HepG2 (cell line): ENCODE measurements around the gene EPB41L4A. TPM values are rescaled to one million over a fixed set of nuclear protein-coding genes. Genes with fewer than 3 reads are reported as not detected.

Experiments
- ATAC-seq: fragments of 200-7000 bp; cut with Tn5 transposase; 3 replicates; pipeline ENCODE4 v1.9.1; 2020; ENCODE audit warnings: mild to moderate bottlenecking, moderate library complexity
- BruUV-seq: library from RNA; stranded (reverse); fragments of 400-500 nt; replicated peaks from 2 replicates; lab custom pipeline; 2021; lab: Mats Ljungman, UMichigan
- CTCF ChIA-PET: fragments of 300-600 bp; formaldehyde crosslinking; extraction: SDS; loops from one replicate; lab custom pipeline; 2021; ENCODE audit warnings: low total read pairs, inconsistent platforms, low intra/inter-chr PET ratio; lab: Yijun Ruan, JAX
- POLR2A ChIA-PET: fragments of 350-600 bp; sonication (Branson Sonifier 250); formaldehyde crosslinking; loops from one replicate; lab custom pipeline; 2020; ENCODE audit warnings: antibody characterized with exemption, inconsistent platforms; lab: Yijun Ruan, JAX
- DNase-seq: peaks from one replicate; pipeline ENCODE4 v3.0.0-alpha.2; 2015; ENCODE audit warnings: low spot score
- FAIRE-seq: peaks from 3 replicates; lab custom pipeline; 2011; peaks lifted over from hg19 to GRCh38; lab: Jason Lieb, UNC
- H2AFZ ChIP-seq: one replicate; pipeline ENCODE4 v1.6.1; 2011; ENCODE audit warnings: low read length, inconsistent platforms
- H3K27ac ChIP-seq: fragments of 300-600 bp; 3 replicates; pipeline ENCODE4 v1.8.0; 2011; ENCODE audit warnings: mixed run types, mild to moderate bottlenecking, mixed read lengths, low read length, inconsistent platforms; ENCODE audit not compliant: insufficient read depth; ENCODE audit errors: extremely low read length
- H3K27me3 ChIP-seq, 2 experiments: fragments of 200-600 bp in 1 of 2; 2 replicates in 1 of 2; 3 replicates in 1 of 2; pipeline versions ENCODE4 v1.6.0 to v1.8.0; 2011; ENCODE audit warnings: low read length in 2 of 2, mild to moderate bottlenecking in 2 of 2, moderate library complexity in 2 of 2, inconsistent platforms in 1 of 2; ENCODE audit not compliant: insufficient read depth in 2 of 2, control insufficient read depth in 1 of 2
- H3K36me3 ChIP-seq, 2 experiments: fragments of 200-600 bp in 1 of 2; replicated peaks in 1 of 2; 2 replicates in 1 of 2; 3 replicates in 1 of 2; pipeline versions ENCODE4 v1.5.1 to v1.8.0; 2011; ENCODE audit warnings: low read length in 2 of 2, inconsistent platforms in 1 of 2; ENCODE audit not compliant: insufficient read depth in 2 of 2, control insufficient read depth in 1 of 2
- H3K4me1 ChIP-seq: 2 replicates; pipeline ENCODE4 v1.5.1; 2012; ENCODE audit warnings: low read length, inconsistent platforms; ENCODE audit not compliant: insufficient read depth
- H3K4me2 ChIP-seq: 2 replicates; pipeline ENCODE4 v1.6.0; 2011; ENCODE audit warnings: low read depth, low read length, inconsistent platforms
- H3K4me3 ChIP-seq, 3 experiments: fragments of 200-600 bp in 1 of 3; sonication (generic), shearing (Covaris generic) in 1 of 3; replicated peaks in 1 of 3; 2 replicates each; pipeline ENCODE4 v1.5.1; 2011 to 2016; ENCODE audit warnings: low read length in 3 of 3, inconsistent platforms in 2 of 3, low read depth in 2 of 3, mild to moderate bottlenecking in 2 of 3, control low read depth in 1 of 3, mixed read lengths in 1 of 3; ENCODE audit not compliant: insufficient read depth in 1 of 3
- H3K79me2 ChIP-seq: one replicate; pipeline ENCODE4 v1.6.1; 2011; ENCODE audit warnings: low read length, inconsistent platforms; ENCODE audit not compliant: insufficient read depth
- H3K9ac ChIP-seq: 2 replicates; pipeline ENCODE4 v1.6.0; 2011; ENCODE audit warnings: mild to moderate bottlenecking, low read depth, low read length, inconsistent platforms; ENCODE audit not compliant: insufficient read depth
- H3K9me3 ChIP-seq: 2 replicates; pipeline ENCODE4 v1.5.1; 2012; ENCODE audit warnings: mild to moderate bottlenecking, low read length
- H4K20me1 ChIP-seq: 2 replicates; pipeline ENCODE4 v1.6.0; 2011; ENCODE audit warnings: inconsistent platforms, mild to moderate bottlenecking, low read length, moderate library complexity; ENCODE audit not compliant: insufficient read depth
- ELF4 ChIP-seq: sonication (generic); formaldehyde crosslinking; IDR thresholded peaks from 2 replicates; pipeline ENCODE4 v1.5.0; 2020; ENCODE audit warnings: missing genetic modification reagents, mild to moderate bottlenecking, moderate library complexity, borderline replicate concordance
- GZF1 ChIP-seq: sonication (generic); formaldehyde crosslinking; IDR thresholded peaks from 2 replicates; pipeline ENCODE4 v1.5.1; 2020; ENCODE audit warnings: mild to moderate bottlenecking, missing genetic modification reagents
- JUND ChIP-seq: sonication (generic); formaldehyde crosslinking; IDR thresholded peaks from 2 replicates; pipeline ENCODE4 v1.8.0; 2022; ENCODE audit warnings: mild to moderate bottlenecking, missing genetic modification reagents
- ZFY ChIP-seq: sonication (generic); formaldehyde crosslinking; IDR thresholded peaks from 2 replicates; pipeline ENCODE4 v1.4.0; 2020; ENCODE audit warnings: missing genetic modification reagents
- ZNF451 ChIP-seq: sonication (generic); formaldehyde crosslinking; IDR thresholded peaks from 2 replicates; pipeline ENCODE4 v1.5.0; 2020; ENCODE audit warnings: mild to moderate bottlenecking, missing genetic modification reagents
- WGBS: methylation state at CpG from one replicate; pipeline ENCODE4 v1.1.6; 2017; ENCODE audit warnings: low lambda C conversion rate; 5-methylcytosine and 5-hydroxymethylcytosine counted together
- in situ Hi-C: cut with HindIII; loops from 2 replicates; pipeline ENCODE4 v1.10.0; 2017; ENCODE audit warnings: low pct_unique_long_range_greater_than_20kb; ENCODE audit not compliant: extremely low pct_ligation_motif_present
- intact Hi-C: fragments of 100-400 bp; cut with micrococcal nuclease; formaldehyde crosslinking; loops from one replicate; pipeline ENCODE4 v1.10.0; 2022; ENCODE audit not compliant: unreplicated experiment
- polyA plus RNA-seq, 8 experiments: library from polyadenylated mRNA; depleted of rRNA in 3 of 8; stranded (reverse) in 7 of 8; unstranded in 1 of 8; fragments of >200 nt; fragmentation: Illumina TruSeq in 4 of 8; extraction: Trizol in 4 of 8; gene quantifications; 2 replicates each; pipeline versions ENCODE4 v1.2.1 to v1.2.3, GENCODE V29; 2011 to 2016; ENCODE audit warnings: low read depth in 4 of 8, missing spikeins in 1 of 8, mixed read lengths in 1 of 8; ENCODE audit not compliant: insufficient read depth in 1 of 8
- total RNA-seq, 5 experiments: library from RNA; depleted of rRNA; stranded (reverse); fragments of >200 nt; fragmentation: Illumina TruSeq; extraction: Trizol; gene quantifications; 2 replicates each; pipeline ENCODE4 v1.2.3, GENCODE V29; 2016; ENCODE audit warnings: low read depth in 1 of 5
- TF ChIP-seq, protein P1 (sequence below): sonication (generic); formaldehyde crosslinking; IDR thresholded peaks from 2 replicates; pipeline ENCODE4 v1.9.0; 2021; ENCODE audit warnings: missing genetic modification reagents, borderline replicate concordance
- TF ChIP-seq, protein P2 (sequence below): IDR thresholded peaks from 2 replicates; pipeline ENCODE4 v1.6.1; 2012; ENCODE audit warnings: low read depth, low read length, improper control_type of control experiment
- TF ChIP-seq, protein P3 (sequence below): sonication (generic); formaldehyde crosslinking; IDR thresholded peaks from 2 replicates; pipeline ENCODE4 v1.5.0; 2020; ENCODE audit warnings: missing genetic modification reagents

Gene EPB41L4A
- total and polyA plus RNA-seq, 2 of the 13 experiments (the other 11 are each of a cell fraction or from before 2014, with no cell fraction given): 0.07 TPM; not detected in 1

DNA sequence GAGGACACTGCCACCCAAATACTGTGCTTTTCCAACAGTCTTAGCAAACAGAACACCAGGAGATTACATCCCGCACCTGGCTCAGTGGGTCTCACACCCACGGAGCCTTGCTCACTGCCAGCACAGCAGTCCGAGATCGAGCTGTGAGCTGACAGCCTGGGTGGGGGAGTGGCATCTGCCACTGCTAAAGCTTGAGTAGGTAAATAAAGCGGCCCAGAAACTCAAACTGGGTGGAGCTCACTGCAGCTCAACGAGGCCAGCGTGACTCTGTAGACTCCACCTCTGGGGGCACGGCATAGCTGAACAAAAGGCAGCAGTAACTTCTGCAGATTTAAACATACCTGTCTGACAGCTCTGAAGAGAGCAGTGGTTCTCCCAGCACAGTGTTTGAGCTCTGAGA is 28.8 kb downstream of the EPB41L4A start (continued):
- TF ChIP-seq, protein P1, sequence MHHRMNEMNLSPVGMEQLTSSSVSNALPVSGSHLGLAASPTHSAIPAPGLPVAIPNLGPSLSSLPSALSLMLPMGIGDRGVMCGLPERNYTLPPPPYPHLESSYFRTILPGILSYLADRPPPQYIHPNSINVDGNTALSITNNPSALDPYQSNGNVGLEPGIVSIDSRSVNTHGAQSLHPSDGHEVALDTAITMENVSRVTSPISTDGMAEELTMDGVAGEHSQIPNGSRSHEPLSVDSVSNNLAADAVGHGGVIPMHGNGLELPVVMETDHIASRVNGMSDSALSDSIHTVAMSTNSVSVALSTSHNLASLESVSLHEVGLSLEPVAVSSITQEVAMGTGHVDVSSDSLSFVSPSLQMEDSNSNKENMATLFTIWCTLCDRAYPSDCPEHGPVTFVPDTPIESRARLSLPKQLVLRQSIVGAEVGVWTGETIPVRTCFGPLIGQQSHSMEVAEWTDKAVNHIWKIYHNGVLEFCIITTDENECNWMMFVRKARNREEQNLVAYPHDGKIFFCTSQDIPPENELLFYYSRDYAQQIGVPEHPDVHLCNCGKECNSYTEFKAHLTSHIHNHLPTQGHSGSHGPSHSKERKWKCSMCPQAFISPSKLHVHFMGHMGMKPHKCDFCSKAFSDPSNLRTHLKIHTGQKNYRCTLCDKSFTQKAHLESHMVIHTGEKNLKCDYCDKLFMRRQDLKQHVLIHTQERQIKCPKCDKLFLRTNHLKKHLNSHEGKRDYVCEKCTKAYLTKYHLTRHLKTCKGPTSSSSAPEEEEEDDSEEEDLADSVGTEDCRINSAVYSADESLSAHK (CRISPR knock-in tag): no peak
- no peak for TF ChIP-seq ZNF451
- TF ChIP-seq, protein P2, sequence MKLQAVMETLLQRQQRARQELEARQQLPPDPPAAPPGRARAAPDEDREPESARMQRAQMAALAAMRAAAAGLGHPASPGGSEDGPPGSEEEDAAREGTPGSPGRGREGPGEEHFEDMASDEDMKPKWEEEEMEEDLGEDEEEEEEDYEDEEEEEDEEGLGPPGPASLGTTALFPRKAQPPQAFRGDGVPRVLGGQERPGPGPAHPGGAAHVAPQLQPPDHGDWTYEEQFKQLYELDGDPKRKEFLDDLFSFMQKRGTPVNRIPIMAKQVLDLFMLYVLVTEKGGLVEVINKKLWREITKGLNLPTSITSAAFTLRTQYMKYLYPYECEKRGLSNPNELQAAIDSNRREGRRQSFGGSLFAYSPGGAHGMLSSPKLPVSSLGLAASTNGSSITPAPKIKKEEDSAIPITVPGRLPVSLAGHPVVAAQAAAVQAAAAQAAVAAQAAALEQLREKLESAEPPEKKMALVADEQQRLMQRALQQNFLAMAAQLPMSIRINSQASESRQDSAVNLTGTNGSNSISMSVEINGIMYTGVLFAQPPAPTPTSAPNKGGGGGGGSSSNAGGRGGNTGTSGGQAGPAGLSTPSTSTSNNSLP: no peak
- no peak for TF ChIP-seq JUND (CRISPR knock-in tag)

DNA sequence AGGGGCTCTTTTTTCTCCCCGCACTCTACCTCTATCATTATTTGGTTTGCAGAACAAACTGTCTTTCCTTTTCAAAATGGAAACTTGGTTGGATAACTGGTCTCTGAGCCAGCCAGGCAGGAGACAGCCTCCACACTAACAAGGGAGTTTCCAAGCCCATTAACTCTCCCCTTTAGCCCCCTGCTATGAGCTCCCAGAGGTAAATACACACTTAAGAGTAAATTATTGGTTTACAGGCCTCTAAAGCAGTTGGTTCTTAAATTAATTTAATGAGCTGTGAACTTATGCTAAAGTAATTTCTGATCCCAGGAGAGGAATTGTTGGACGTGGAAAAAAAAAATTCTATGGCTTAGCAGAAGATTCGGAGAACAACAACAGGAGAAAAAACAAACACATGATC is 30.3 kb downstream of the EPB41L4A start:
- intact Hi-C loops: no loop called here
- ATAC-seq (no peak), DNase-seq (no peak), FAIRE-seq (no peak)
- in situ Hi-C loops: no loop called here
- no peaks in the 10 kb centered on the region for H3K79me2 ChIP-seq
- CTCF ChIA-PET: no interaction called here
- TF ChIP-seq ELF4 (CRISPR knock-in tag): no peak
- TF ChIP-seq ZFY (CRISPR knock-in tag): no peak
- no peak for TF ChIP-seq GZF1 (CRISPR knock-in tag)
- TF ChIP-seq, protein P3, sequence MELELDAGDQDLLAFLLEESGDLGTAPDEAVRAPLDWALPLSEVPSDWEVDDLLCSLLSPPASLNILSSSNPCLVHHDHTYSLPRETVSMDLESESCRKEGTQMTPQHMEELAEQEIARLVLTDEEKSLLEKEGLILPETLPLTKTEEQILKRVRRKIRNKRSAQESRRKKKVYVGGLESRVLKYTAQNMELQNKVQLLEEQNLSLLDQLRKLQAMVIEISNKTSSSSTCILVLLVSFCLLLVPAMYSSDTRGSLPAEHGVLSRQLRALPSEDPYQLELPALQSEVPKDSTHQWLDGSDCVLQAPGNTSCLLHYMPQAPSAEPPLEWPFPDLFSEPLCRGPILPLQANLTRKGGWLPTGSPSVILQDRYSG (CRISPR knock-in tag): no peak
- no peaks in the 10 kb centered on the region for H3K36me3 ChIP-seq
- no peaks in the 10 kb centered on the region for H3K4me1 ChIP-seq
- H4K20me1 ChIP-seq: no peaks in the 10 kb centered on the region
- no peak overlapping the region for H3K4me2 ChIP-seq
- POLR2A ChIA-PET: no interaction called here
- H3K4me3 ChIP-seq: no peak overlapping the region
- peaks cover 0 to 3% of the 10 kb centered on the region in 2 experiments; a peak in 2 of 5 replicates for H3K27me3 ChIP-seq
- BruUV-seq: no TSS peak
- H3K9me3 ChIP-seq: no peaks in the 10 kb centered on the region
- no peak overlapping the region for H3K9ac ChIP-seq
- H2AFZ ChIP-seq: no peak overlapping the region
- no peak overlapping the region for H3K27ac ChIP-seq
- WGBS: 18% methylated on average over 3 of the region's 3 CpGs
